ENCODE data around the gene KIN.

GRCh38 chr10:7832060-7832459 is 44.3 kb upstream of the KIN start:
- TF ChIP-seq POLR2A (IDR thresholded peaks at IDR 0.05) (no peak), CTCF (IDR thresholded peaks at IDR 0.05) (no peak)

Measured in ovary (tissue), 3 donors.